SHP77 (cell line): ENCODE results near the gene C5orf15.
"Not testable (repeated sequence)": the region's sequence is repeated elsewhere in the genome, so short reads cannot be mapped to it uniquely, and the experiment has no call there.

Source experiments
- DNase-seq, 2 experiments: peaks; one replicate each; lab custom pipeline; 2025; lab: John Stamatoyannopoulos, UW

The C5orf15 gene

GRCh38 chr5:133937628-133938027 is 30.8 kb downstream of the C5orf15 start:
- not testable (repeated sequence) for DNase-seq

- DNase-seq, result no peak
Measured at GRCh38 chr5:133936651-133937015, 31.8 kb downstream of the C5orf15 start.

GRCh38 chr5:133935991-133936650 is 32.3 kb downstream of the C5orf15 start:
- DNase-seq, result not testable (repeated sequence)

- DNase-seq, result no peak
Measured at GRCh38 chr5:133935667-133935940, 32.8 kb downstream of the C5orf15 start.

GRCh38 chr5:133934822-133935666 is 33.4 kb downstream of the C5orf15 start:
- DNase-seq, result no peak

GRCh38 chr5:133934311-133934710 is 34.1 kb downstream of the C5orf15 start:
- DNase-seq, result no peak

- no peak for DNase-seq
Measured at GRCh38 chr5:133933670-133934295, 34.6 kb downstream of the C5orf15 start.

- no peak for DNase-seq
Measured at GRCh38 chr5:133933169-133933509, 35.3 kb downstream of the C5orf15 start.

- DNase-seq, result no peak
Measured at GRCh38 chr5:133932441-133933168, 35.8 kb downstream of the C5orf15 start.

GRCh38 chr5:133931546-133931945 is 36.9 kb downstream of the C5orf15 start:
- no peak for DNase-seq

GRCh38 chr5:133930813-133931090 is 37.7 kb downstream of the C5orf15 start:
- DNase-seq, result no peak

GRCh38 chr5:133930061-133930812 is 38.2 kb downstream of the C5orf15 start:
- no peak for DNase-seq

- DNase-seq, result no peak
Measured at GRCh38 chr5:133928587-133929393, 39.6 kb downstream of the C5orf15 start.

GRCh38 chr5:133927300-133928180 is 40.9 kb downstream of the C5orf15 start:
- DNase-seq, result no peak

GRCh38 chr5:133926489-133927299 is 41.7 kb downstream of the C5orf15 start:
- no peak for DNase-seq

- no peak for DNase-seq
Measured at GRCh38 chr5:133925866-133926488, 42.4 kb downstream of the C5orf15 start.

- no peak for DNase-seq
Measured at GRCh38 chr5:133925269-133925668, 43.2 kb downstream of the C5orf15 start.

- DNase-seq, result no peak
Measured at GRCh38 chr5:133924221-133924920, 44.1 kb downstream of the C5orf15 start.
